Measurements from ENCODE around the gene SAYSD1.

The SAYSD1 gene

GRCh38 chr6:39080246-39080875 lies 34.6 kb downstream of the SAYSD1 start:
- no peak for FAIRE-seq
- no peak for TF ChIP-seq CTCF (IDR thresholded peaks at IDR 0.05; ENCODE audit: insufficient read depth, missing control alignments)
- no peak for DNase-seq (ENCODE audit: insufficient read length, low spot score)

GRCh38 chr6:39079197-39080125 lies 35.5 kb downstream of the SAYSD1 start:
- DNase-seq (ENCODE audit: insufficient read length, low spot score) (no peak), FAIRE-seq (no peak)
- no peak for TF ChIP-seq CTCF (IDR thresholded peaks at IDR 0.05; ENCODE audit: insufficient read depth, missing control alignments)

- FAIRE-seq: no peak
- DNase-seq (ENCODE audit: insufficient read length, low spot score): no peak
- TF ChIP-seq CTCF (IDR thresholded peaks at IDR 0.05; ENCODE audit: insufficient read depth, missing control alignments): no peak
Measured at GRCh38 chr6:39078695-39079094, 36.3 kb downstream of the SAYSD1 start.

- TF ChIP-seq CTCF (IDR thresholded peaks at IDR 0.05; ENCODE audit: insufficient read depth, missing control alignments): no peak
- no peak for FAIRE-seq
Measured at GRCh38 chr6:39077882-39078594, 36.9 kb downstream of the SAYSD1 start.

GRCh38 chr6:39076623-39077535 lies 38.1 kb downstream of the SAYSD1 start:
- TF ChIP-seq CTCF (IDR thresholded peaks at IDR 0.05; ENCODE audit: insufficient read depth, missing control alignments): no peak
- FAIRE-seq (no peak), DNase-seq (ENCODE audit: insufficient read length, low spot score) (no peak)

More at GRCh38 chr6:39077882-39078594, 36.9 kb downstream of the SAYSD1 start:
- DNase-seq (ENCODE audit: insufficient read length, low spot score): no peak

- DNase-seq (ENCODE audit: insufficient read length, low spot score) (no peak), FAIRE-seq (no peak)
- TF ChIP-seq CTCF (IDR thresholded peaks at IDR 0.05; ENCODE audit: insufficient read depth, missing control alignments): no peak
Measured at GRCh38 chr6:39075807-39076622, 39.0 kb downstream of the SAYSD1 start.
